GM18909 (cell line): ENCODE results near the gene C5orf47.
A peak's percentile ranks its signal among the peaks of the same experiment; 100 is the strongest.
"Not testable (repeated sequence)": the region's sequence is repeated elsewhere in the genome, so short reads cannot be mapped to it uniquely, and the experiment has no call there.

Experiments
- ATAC-seq: cut with Tn5 transposase; IDR thresholded peaks from one replicate; pipeline ENCODE4 v1.9.1; 2021; ENCODE audit warnings: mild to moderate bottlenecking; ENCODE audit not compliant: unreplicated experiment, poor library complexity

C5orf47 gene

GRCh38 chr5:173969167-173970049, 19.6 kb upstream of the C5orf47 start:
- no peak for ATAC-seq

DNA sequence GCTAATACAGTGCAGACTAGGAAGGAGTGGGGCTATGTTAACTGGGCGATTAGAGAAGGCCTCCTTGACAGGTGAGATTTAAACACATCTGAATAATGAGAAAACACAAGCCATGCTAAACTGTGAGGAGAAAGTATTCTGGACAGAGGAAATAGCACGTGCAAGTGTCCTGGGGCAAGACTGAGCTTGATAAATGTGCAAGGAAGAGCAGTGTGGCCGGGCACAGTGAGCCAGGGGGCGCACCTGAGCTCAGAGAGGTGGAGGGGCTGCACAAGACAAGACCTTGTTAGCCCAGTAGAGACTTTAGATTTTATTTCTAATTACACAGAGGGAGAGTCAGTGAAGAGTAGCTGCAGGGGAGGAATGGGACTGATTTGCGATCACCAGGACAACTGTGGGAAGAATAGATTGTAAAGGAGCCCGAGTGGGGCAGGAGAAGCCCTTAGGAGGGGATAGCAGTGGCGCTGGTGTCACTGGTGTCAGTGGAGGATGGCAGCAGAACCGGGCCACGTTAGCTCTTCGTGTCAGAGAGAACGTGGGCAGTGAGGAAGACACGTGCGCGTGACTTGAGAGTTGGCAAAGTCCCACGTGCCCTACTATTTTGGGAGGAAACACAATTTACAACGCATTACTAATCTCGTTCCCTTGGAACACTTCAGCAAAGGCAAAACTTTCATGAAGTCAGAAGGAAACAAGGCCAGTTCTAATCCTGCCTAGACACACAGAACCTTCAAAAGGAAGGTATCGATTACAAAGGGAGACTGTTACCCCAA, 17.9 kb upstream of the C5orf47 start:
- ATAC-seq: no peak

- ATAC-seq: no peak
These were observed 17.2 kb upstream of the C5orf47 start for GRCh38 chr5:173971681-173972345.

- ATAC-seq: no peak
These were observed 16.4 kb upstream of the C5orf47 start for GRCh38 chr5:173972607-173972924.

DNA sequence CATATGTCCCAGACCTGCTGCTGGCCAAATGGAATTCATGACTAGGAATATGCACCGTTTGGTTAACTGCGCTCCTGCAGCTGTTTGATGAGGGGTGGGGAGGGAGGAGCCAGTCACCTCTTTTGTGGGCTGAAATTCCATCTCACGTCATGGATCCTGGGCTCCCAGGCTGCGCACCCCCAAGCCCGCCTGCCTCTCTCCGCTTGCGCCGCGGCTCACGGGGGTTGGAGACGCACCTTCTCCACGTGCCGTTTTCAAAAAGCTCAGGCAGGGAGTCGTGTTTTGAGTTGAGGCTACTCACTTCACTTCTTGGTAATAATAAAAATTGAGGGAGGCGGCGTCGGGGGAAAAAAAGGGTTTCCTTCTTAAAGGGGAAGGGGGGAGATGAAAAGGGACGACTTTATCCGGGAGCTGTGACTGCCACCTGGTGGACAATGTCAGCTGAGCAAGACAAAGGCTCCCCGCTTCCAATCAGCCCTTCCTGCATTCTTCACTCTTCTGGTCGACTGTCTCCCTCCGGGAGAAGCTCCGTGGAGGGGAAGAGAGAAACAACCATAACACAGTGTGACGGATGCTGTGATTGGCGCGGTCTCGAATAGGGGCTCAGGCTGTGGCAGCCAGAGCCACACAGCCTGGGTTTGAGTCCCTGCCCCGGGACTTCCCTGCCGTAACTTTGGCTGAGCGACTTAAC, 15.9 kb upstream of the C5orf47 start:
- ATAC-seq: peak; percentile 71

GRCh38 chr5:173973616-173973969, 15.4 kb upstream of the C5orf47 start:
- ATAC-seq: peak; percentile 26

- no peak for ATAC-seq
These were observed 14.2 kb upstream of the C5orf47 start for GRCh38 chr5:173974688-173975239.

GRCh38 chr5:173981185-173981761, 7.7 kb upstream of the C5orf47 start:
- ATAC-seq: no peak

DNA sequence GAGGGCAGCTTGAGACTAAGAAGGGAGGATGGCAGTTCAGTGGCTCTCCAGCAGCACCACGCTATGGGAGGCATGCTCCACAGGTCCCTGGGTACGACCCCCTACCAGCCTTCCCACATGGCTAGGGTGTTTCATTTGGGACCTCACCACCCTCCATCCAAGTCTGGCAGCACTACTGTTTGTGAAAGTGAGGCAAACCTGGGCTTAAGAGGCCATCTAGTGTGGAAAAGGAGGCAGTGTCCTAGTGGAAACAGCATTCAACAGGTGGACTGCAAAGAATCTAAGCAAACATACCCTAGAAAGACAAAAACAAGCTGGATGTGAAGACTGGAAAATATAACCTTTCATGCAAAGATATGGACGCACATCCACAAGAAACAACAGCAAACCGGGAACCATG, 4.8 kb upstream of the C5orf47 start:
- ATAC-seq: no peak

DNA sequence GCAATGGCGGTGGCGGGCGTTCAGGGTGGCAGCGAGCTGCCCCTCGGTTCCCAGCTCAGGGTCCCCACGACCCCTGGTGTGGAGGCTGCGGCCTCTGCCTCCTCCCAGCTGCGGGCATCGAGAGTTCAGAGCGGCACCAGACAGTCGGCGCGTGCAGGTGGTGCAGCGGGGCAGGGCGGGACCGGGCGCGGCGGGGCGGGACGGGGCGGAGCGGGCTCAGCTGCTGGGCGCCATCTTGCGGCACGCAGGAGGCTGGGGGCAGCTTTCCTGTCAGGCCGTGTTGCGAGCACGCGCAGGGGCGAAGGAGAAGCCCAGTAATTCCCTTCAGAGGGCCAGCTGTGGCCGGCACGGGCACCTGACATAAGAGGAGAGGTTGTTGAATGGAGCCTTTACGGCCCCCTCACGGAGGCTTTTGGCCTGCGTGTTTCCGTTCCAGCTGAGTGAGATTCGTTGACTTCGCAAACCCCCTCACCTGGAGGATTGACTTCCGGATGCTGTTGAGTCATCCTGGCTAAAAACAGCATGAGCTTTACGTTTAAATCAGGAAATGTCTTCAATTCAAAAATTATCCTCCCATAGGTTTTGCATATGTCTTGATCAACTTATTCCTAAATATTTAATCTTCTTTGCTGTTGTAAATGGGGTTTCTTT, 587 bp downstream of the C5orf47 start:
- ATAC-seq: no peak

- no peak for ATAC-seq
These were observed 8.4 kb downstream of the C5orf47 start for GRCh38 chr5:173997331-173997730.

DNA sequence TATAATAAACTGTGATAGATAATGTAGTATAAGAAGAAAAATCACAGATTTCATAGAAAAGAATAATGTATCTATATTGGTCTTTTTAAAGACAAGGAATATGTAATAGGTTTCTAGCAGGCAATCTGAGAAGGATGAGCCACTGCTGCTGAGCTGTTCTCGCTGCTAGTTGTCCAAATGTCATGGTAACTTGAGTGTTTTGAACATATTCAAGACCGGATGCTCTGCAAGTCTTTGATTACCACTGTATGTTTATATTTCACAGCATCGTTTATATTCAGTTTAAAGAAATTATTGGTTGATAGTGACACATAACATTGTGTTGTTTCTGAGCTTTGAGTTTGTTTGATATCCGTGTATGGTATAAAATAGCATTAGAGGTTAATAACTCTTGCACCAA, 9.6 kb downstream of the C5orf47 start:
- ATAC-seq: no peak

- no peak for ATAC-seq
These were observed 11.1 kb downstream of the C5orf47 start for GRCh38 chr5:174000076-174000475.

DNA sequence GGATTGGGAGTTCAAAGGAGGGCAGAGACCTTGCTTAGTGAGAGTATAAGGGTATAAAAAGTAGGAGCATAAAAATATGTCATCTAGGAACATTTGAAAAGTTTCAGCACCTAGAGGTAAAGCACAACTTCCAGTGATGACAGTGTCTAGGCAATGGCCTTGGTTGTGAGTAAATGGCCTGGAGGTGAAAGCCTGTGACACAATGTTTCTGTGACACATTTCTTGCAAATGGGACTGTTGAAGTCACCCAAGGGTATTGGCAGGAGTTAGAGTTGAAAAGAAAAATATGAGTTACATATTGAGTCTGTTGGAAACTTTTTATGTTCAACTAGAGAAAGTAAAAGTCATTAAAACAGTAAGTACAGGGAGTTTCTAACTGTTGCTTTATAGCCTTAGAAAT, 14.8 kb downstream of the C5orf47 start:
- ATAC-seq: no peak

GRCh38 chr5:174008922-174009321, 20.0 kb downstream of the C5orf47 start:
- ATAC-seq: no peak

GRCh38 chr5:174010365-174010764, 21.4 kb downstream of the C5orf47 start:
- ATAC-seq: no peak

- no peak for ATAC-seq
These were observed 22.5 kb downstream of the C5orf47 start for GRCh38 chr5:174011441-174011840.

- ATAC-seq: not testable (repeated sequence)
These were observed 31.3 kb downstream of the C5orf47 start for GRCh38 chr5:174020069-174020927.

DNA sequence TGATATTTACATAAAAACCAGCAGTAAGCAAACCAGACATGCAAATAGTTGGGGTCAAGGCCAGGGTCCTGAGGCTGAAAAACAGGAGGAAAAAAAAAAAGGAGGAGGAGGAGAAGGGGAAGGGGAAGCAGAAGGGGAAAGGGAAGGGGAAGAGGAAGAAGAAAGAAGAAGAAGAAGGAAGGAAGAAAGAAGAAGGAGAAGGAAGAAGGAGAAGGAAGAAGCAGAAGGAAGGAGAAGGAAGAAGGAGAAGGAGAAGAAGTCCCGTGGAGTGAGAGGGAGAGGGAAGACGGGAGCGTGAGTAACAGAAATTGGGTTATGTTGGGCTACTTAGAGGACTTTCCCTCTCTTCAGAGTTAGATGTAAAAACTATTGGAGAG, 31.9 kb downstream of the C5orf47 start:
- ATAC-seq: no peak
